Measurements from ENCODE around the gene SLC1A2.

GRCh38 chr11:35302398-35302797, 117.0 kb downstream of the SLC1A2 start:
- no peak for TF ChIP-seq CTCF (conservative IDR thresholded peaks at IDR 0.05; ENCODE audit: low read depth in 2 of 2)
- no peak for TF ChIP-seq EZH2 (IDR thresholded peaks at IDR 0.05; ENCODE audit: low read depth, unreplicated experiment)
- TF ChIP-seq POLR2AphosphoS5 (IDR thresholded peaks at IDR 0.05; ENCODE audit: low read depth) = no peak
- no peak for TF ChIP-seq REST (IDR thresholded peaks at IDR 0.05; ENCODE audit: unreplicated experiment)
- no peak for TF ChIP-seq CREB1 (CRISPR knock-in tag; IDR thresholded peaks at IDR 0.05; ENCODE audit: low read depth)
- TF ChIP-seq ETS1 (IDR thresholded peaks at IDR 0.05) = no peak
- no peak for TF ChIP-seq EZH2phosphoT487 (IDR thresholded peaks at IDR 0.05; ENCODE audit: unreplicated experiment)
- no peak for TF ChIP-seq JUNB (IDR thresholded peaks at IDR 0.05; ENCODE audit: unreplicated experiment)
- no peak for TF ChIP-seq ZNF331 (CRISPR knock-in tag; IDR thresholded peaks at IDR 0.05; ENCODE audit: low read depth)
- no peak for TF ChIP-seq NANOG (IDR thresholded peaks at IDR 0.05; ENCODE audit: borderline replicate concordance)
- TF ChIP-seq ZNF114 (CRISPR knock-in tag; IDR thresholded peaks at IDR 0.05) = no peak

Measured in GM23338 (cell line).